ENCODE results near the gene GPR62.
A peak's percentile ranks its signal among the peaks of the same experiment; 100 is the strongest.
"Not testable (repeated sequence)": the region's sequence is repeated elsewhere in the genome, so short reads cannot be mapped to it uniquely, and the experiment has no call there.

The GPR62 gene

DNA sequence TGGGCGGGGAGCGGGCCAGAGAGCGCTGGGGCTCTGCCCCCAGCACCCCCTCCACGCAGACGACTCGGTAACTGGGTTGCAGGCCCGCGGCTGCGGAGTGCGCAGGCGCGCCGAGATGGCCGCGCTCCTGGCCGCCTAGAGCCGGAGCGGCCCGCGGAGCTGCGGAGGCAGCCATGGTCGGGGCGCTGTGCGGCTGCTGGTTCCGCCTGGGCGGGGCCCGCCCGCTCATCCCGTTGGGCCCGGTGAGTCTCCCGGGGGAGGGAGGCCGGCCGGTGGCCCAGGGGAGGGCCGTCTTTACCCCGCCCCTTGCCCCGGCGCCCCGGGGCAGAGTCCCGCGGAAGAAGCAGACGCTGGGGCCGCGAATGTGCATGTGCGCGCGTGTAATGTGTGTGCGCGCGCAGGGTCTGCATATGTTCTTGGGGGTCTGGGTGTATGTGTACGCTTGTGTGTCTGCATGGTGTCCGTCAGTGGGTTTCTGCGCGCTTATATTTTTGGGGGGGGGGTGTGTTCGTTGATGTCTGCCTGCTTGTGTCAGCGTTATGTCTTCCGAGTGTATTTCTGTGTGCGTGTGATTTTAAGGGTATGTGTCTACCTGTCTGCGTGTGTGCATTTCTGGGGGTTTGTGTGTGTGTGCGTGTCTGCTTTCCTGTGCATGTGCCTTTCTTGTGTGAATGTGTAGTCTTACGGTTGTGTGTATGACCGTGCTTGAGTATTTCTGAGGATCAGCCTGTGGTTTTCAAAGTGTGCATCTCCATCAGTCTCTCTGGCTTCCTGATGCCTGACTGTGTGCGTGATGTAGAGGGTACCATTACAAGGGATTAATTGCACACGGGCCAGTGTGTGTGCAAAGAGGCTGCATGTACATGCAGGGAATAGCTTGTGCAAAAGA, 20.0 kb downstream of the GPR62 start, which contains the start of gene ABHD14A:
Gene ABHD14A (plus strand): TSS at position 102 of the 889 bp plus-strand sequence. CDS start 72 bp downstream, at position 174.
- peak; percentile 22 for DNase-seq

DNA sequence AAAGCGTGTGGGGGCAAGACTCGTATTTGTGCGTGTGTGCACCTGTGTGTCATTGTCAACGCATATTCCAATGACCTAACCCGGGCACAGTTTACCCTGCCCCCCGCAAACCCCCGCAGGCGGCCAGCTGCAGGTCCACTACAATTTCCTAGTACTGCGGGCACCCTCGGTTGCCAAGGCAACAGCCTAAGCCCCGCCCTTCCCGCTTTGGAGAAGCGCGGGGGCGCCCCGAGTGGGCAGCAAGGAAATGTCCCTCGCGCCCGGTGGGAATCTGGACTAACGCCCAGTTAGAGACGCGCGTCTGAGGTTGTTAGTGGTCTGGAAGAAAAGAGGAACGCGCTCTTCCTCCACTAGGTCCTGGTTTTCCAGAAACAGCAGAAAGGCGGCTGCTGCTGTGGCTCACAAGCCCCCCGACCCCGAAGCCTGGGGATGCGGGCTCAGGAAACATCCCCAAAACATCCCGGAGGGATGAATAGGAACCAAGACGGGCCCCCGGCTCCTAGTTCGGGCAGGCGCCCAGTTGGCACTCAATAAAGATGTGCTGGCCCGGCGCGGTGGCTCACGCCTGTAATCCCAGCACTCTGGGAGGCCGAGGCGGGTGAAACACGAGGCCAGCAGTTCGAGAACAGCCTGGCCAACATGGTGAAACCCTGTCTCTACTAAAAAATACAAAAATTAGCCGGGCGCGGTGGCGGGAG, 20.8 kb downstream of the GPR62 start:
- peak; percentile 3 for DNase-seq

DNA sequence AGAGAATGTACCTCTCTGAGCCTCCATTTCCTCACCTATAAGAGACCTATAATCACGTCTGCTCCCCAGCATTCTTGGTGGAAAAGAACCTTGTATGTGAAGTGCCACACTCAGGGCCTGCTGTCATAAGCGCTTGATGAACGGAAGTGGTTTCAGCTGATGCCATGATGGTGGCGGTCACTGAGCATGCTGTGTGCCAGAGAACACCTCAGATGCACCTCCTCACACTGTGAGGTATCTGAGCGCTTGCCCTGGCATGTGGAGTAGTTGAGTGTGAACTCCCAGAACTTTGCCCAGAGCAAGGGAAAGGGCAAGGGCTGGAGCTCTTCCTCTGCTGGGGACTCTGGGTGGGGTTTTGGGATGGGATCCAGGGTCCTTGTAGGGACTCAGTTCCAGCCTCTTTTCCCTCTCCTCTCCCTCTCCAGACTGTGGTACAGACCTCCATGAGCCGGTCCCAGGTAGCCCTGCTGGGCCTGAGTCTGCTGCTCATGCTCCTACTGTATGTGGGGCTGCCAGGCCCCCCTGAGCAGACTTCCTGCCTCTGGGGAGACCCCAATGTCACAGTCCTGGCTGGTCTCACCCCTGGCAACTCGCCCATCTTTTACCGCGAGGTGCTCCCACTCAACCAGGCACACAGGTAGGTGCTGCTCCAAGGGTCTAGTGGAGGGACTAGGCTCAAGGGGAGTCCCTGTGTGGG, 22.4 kb downstream of the GPR62 start:
- no peak for DNase-seq

DNA sequence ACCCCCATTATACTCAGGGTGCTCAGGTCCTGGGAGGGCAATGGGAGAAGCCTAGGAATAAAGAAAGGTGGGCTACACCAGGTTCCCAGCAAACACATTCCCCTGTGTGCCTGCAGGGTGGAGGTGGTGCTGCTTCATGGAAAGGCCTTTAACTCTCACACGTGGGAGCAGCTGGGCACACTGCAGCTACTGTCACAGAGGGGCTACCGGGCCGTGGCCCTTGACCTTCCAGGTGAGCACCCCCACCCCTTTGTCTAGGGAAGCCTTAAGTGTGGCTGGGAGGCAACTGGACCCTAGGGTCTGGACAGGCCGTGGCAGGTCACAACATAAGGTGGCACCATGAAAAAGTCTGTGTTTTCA, 22.9 kb downstream of the GPR62 start:
- no peak for DNase-seq

DNA sequence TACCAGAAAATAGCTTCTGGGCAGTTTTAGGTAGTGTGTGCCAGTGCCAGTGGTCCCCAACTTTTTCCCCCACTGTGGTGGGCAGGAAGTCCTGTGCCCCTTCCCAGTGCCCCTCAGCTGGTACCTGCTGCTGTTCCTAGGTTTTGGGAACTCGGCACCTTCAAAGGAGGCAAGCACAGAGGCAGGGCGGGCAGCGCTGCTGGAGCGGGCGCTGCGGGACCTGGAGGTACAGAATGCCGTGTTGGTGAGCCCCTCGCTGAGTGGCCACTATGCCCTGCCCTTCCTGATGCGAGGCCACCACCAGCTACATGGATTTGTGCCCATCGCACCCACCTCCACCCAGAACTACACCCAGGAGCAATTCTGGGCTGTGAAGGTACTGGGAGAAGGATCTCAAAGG, 25.1 kb downstream of the GPR62 start:
- no peak for DNase-seq

DNA sequence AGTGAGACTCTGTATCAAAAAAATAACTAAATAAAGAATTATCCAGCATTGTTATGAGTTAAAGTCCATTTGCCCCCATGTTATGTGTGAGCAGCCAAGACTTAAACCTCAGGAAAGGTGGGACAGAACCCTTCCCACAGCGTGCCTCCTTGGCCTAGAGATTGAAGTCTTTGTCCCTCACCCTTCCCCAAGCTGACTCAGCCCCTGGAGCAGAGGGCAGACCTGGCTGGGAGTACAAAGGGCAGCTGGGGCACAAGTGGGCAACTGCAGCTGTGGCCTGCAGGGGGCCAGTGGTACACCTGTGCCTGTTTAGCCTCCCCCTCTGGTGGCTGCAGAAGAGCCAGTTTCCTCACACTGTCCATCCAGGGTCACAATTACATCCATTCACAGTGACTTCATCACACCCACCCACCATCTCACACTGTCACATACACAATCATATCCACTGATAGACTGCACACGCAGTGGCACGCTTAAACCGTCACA, 27.2 kb downstream of the GPR62 start:
- DNase-seq: peak; percentile 15

DNA sequence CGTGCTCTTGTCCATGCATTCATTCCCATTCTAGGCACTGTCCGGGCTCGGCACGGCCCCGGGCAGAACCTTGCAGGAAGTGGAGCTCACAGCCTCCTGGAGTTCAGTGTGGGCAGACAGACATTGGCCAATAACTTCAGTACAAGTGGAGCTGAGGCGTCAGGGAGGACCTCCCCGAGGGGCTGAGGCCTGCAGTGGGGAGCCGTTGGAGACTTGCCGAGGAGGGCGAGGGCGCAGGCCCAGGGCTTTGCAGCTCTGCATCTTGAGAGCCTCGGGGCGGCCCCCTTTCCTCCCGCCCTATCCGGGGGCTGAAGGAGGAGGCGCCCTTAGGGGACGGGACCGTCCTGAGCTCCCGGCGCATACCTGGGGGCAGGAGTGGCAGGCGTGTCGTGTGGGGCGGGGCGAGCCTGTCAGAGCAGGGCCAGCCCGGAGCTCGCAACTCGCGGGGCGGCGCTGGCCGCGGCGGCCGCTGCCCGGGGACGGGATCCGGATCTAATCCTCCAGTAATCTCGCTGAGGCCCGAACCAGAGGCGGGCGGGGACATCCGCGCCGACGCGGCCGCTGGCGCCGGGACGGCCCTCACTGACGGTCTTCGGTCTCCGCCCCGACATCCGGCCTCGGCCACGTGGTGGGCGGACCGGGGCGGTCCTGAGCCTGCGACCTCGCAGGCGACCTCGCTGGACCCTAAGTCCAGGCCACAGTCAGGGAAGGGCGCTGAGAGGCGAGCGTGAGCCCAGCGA, 27.8 kb downstream of the GPR62 start, which contains the start of gene ACY1:
Gene ACY1 (plus strand): TSS at position 698 of the 740 bp plus-strand sequence. CDS start 530 bp downstream, outside the sequence.
- peak; percentile 36 for DNase-seq

DNA sequence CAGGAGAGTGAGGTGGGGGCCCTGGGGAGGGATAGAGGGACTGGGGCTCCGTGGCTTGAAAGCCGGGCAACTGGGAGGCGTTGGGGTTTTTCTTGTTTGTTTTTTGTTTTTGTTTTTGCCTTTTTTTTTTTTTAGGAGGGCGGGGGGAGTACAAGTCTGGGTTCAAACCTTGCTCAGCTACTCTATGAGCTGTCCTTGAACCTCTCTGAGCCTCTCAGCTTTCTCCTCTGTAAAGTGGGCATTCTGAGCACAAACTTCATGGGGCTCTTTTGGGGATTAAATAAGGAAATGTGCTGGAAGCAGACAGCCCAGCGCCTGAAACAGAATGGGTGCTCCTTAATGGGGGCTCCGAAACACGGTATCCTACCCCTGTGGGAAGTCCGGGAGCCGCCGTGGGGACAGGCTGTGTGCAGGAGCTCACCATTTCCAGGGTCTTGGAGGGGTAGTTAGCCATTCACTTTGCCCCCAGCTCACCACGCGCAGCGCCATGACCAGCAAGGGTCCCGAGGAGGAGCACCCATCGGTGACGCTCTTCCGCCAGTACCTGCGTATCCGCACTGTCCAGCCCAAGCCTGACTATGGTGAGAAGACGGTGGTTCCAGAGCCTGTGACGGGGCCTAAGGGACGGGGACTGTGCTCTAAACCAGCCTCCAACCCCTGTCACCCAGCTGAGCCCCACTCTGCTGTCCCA, 28.5 kb downstream of the GPR62 start:
- DNase-seq: no peak

DNA sequence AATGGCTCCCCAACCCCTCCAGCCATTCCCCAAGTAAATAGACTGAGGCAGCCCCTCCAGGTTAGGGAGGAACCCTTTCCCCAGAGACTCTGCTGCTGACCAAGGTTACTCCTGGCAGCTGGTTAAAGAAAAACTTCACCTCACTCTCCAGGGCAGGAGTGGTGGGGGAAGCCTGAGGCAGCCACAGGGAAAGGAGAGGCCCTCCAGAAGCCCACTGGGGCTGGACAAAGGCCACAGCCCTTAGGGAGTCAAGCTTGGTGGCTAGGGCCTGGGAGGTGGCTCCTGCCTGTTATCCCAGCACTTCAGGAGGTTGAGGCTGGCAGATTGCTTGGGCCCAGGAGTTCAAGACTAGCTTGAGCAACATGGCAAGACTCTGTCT, 29.1 kb downstream of the GPR62 start:
- DNase-seq: no peak

DNA sequence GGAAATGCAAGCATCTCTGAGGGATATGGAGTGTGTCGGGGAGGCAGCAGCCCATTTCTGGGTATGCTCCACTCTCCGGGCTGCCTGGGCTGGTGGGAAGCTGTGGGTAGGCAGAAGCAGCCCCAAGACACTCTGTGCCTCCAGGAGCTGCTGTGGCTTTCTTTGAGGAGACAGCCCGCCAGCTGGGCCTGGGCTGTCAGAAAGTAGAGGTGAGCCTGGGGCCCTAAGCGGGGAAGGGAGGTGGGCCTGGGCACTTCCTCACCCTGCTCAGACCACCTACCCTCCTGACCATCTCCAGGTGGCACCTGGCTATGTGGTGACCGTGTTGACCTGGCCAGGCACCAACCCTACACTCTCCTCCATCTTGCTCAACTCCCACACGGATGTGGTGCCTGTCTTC, 29.9 kb downstream of the GPR62 start:
- no peak for DNase-seq

DNA sequence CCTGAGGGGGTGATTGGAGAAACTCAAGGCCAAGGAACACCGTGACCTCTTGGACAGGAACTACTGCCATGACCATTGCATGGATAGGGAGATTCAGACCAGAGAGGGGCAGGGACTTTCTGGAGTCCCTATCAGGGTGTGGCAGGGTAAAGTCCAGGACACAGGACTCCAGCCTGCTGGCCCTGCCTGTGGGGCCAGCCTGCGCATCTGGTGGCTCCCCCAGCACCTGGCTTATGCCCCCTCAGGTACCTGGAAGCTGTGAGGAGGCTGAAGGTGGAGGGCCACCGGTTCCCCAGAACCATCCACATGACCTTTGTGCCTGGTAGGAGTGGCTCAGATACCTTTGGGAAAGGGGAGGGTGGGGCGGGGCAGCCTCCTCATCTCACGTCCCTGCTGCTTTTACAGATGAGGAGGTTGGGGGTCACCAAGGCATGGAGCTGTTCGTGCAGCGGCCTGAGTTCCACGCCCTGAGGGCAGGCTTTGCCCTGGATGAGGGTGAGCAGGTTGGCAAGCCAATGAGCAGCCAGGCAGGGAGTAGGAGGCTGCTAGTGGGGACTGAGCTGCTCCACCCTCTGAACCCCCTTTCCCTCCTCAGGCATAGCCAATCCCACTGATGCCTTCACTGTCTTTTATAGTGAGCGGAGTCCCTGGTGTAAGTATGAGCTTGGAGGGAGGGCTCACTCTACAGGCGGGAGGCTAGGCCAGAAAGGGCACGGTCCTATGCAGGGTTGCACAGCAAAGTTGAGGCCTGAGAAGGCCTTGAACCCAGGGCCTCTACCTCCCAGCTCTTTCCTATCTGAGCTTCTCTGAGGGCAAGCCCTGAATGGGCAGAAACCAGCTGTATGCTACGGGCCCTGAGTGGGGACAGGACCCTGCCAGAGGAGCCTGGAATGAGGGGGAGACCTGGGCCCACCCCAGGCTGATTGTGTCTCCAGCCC, 31.1 kb downstream of the GPR62 start:
- DNase-seq: no peak

DNA sequence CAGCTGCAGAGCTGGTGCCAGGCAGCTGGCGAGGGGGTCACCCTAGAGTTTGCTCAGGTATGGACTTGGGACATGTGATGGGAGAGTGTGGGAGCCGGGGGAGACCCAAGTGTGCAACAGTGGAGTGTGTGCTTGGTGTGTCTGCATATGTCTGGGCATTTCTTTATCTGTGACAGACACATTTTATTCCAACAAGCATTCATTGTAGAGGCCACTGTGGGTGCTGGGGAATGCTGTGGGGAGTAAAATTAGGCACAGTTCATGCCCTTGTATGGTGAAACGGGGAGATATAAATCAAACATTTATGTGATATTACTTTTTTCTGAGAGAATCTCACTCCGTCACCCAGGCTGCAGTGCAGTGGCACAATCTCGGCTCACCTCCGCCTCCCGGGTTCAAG, 32.4 kb downstream of the GPR62 start:
- DNase-seq: no peak

DNA sequence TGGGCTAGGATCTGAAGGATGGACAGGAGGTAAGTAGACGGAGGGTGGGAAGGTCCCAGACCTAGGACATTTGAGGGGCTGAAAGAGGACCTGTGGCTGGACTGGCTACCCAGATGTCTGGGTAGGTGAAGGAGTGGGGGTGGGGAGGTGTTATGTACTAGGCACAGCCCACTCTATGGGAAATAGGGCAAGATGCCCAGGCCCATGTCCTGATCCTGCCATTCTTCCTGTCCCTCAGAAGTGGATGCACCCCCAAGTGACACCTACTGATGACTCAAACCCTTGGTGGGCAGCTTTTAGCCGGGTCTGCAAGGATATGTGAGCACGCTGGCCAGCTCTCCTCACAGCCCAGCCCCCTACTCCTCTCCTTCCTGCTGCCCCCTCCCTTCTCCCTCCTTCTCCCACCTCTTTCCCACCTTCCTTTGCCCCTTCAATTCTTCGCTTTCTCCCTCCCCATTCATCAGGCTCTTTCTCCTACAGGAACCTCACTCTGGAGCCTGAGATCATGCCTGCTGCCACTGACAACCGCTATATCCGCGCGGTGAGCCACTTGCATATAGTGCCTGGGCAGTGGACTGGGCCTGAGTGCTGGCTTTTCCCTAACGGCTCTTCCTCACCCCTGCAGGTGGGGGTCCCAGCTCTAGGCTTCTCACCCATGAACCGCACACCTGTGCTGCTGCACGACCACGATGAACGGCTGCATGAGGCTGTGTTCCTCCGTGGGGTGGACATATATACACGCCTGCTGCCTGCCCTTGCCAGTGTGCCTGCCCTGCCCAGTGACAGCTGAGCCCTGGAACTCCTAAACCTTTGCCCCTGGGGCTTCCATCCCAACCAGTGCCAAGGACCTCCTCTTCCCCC, 33.3 kb downstream of the GPR62 start:
- DNase-seq: no peak

DNA sequence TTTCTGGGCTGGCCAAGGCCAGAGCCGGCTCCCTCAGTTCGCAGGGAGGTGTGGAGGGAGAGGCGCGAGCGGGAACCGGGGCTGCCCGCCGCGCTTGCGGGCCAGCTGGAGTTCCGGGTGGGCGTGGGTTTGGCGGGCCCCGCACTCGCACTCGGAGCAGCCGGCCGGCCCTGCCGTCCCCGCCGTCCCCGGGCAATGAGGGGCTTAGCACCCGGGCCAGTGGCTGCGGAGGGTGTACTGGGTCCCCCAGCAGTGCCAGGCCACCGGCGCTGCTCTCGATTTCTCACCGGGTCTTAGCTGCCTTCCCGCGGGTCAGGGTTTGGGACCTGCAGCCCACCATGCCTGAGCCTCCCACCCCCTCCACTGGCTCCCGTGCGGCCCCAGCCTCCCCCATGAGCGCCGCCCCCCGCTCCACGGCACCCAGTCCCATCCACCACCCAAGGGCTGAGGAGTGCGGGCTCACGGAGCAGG, 35.4 kb downstream of the GPR62 start:
- DNase-seq: not testable (repeated sequence)

DNA sequence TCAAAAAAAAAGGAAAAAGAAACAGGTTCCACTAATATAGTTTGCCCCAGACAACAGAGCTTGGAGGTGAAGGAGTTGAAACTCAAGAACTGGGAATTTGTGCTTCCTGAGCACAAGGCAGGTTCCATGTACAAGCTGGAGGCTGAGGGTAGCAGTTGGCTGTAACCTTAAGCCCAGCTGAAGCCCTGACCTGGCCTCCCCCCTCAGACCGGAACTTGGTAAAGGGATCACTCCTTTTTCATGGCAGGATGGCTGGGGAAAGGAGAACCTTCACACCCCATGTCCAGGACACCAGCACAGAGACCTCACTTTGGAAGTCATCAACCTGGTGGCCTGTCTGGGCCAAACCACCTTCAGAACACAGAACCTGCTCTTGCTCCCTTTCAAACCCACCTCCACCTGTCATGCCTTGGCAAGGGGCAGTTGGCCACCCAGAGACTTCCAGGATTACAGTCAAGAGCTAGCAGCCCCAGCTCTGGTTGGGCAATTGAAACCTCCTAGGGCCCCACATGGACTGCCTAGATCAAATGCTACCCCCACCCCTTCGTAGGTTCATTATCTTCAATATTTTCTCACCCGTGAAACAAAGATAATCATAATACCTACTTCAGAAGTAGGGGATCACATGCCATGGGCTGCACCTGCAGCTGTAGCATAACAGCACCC, 37.0 kb downstream of the GPR62 start:
- no peak for DNase-seq

DNA sequence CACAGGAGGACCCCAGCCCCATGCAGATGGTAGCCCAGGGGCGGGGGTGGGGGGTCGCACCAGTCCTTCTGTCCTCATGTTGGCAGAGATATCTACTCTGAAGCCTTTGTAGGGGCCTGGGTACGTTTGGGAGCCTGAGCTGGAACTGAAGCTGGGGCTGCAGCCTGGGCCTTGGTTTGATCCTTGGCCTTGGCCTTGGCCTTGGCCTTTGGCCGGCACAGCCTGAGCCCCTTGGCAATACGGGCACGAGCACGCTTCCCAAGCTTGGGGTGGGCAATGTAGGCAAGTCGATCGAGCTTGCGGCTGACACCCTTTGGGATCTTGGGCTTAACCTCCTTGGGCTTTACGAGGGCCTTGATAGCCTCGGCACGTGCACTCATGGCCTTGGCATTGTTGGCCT, 38.5 kb downstream of the GPR62 start:
- DNase-seq: not testable (repeated sequence)

DNA sequence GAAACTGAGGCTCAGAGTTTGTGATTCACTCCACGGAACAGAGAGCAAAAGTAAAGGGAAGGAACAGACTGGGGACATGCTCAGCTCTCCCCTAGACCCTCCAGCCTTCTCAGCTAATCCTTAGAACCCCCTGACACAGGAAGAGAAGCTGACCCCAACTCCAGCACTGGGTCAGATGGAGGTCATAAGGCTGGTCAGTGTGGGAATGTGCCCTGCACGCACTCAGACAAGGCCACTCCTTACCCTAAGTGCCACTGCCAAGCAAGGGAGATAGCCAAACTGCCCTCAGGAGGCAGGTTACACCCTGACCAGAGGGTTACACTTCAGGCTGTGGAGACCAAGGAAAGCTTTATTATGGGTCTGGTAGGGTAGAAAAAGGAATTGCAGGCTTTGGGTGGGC, 39.3 kb downstream of the GPR62 start:
- DNase-seq: no peak

DNA sequence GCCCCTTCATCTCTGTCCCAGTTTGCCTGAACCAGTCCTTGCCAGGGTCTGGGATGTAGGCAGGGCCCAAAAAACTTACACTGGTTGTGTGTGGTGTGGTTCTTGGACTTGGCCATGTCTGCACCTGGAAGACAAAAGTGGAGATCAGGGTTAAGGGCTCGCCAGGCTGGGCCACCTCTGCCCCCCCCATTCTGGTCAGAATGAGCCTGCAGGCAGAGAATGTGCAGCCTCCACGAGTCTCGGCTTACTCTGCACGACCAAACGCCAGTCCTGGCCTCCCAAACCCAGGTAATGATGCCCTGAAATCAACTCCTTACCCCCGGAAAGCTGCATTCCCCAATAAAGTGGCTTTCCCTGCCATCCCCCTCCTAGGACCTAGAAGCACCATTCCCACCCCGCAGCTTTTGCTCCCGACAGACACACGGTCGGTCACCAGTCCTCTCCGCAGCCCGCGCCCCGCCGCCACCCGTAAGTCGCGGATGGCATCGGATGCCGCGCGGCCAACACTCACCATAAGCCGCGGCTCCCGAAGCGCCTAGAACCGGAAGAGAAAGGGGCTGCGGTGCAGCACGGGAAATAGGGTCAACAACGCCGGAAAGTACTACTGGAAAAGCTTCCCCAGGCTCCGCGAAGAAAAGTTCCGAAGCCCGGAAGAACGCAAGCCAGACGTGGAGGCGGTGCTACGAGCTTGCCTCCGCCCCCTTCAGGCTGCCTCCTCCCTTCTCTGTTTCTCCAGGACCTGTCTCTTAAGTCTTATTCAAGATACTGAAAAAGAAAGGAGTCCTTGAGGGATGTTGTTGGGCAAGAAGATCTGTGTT, 40.4 kb downstream of the GPR62 start, which contains the start of gene RPL29:
Gene RPL29 (minus strand): TSS at position 550 of the 818 bp plus-strand sequence. CDS start 434 bp downstream, at position 116.
- DNase-seq: peak; percentile 68

Data from DMS79 treated with DMSO at 0.1 percent for 48 hours (cell line).